NCI-H1417 (cell line): Measurements from ENCODE around the gene PPP1CC.
A peak's percentile ranks its signal among the peaks of the same experiment; 100 is the strongest.

Experiments
- DNase-seq, 3 experiments: peaks; one replicate each; lab custom pipeline; 2025; lab: John Stamatoyannopoulos, UW

The PPP1CC gene

DNA sequence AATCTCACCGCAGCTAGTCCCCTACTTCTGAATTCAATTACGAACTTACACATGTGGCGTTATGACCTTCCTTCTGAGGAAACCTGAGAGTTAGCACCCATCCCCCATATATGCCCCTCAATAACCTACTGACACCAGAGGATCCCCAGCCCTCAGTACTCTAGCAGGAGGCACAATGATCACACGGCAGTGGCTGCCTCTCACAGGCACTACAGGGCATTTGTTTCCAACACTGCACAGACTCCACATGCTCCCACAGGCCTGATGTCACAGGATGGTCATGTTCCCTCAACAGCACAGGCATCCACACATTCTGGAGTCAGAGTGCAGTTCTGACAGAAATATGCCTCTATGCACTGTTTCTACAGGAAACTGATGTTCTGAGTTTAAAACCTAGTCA, 17.4 kb downstream of the PPP1CC start:
- no peak for DNase-seq

- DNase-seq = peak in 2 of 3 experiments; percentile 76 to 86
These were observed 19.8 kb downstream of the PPP1CC start for GRCh38 chr12:110722892-110723291.

GRCh38 chr12:110721570-110721969, 21.1 kb downstream of the PPP1CC start:
- peak in 2 of 3 experiments; percentile 57 to 63 for DNase-seq

GRCh38 chr12:110720516-110720915, 22.2 kb downstream of the PPP1CC start:
- peak in 1 of 3 experiments; percentile 52 for DNase-seq

- peak; percentile 51 to 93 (median 82) for DNase-seq
These were observed 24.3 kb downstream of the PPP1CC start for GRCh38 chr12:110718222-110718908.

- DNase-seq = peak in 1 of 3 experiments; percentile 53
These were observed 25.7 kb downstream of the PPP1CC start for GRCh38 chr12:110717037-110717436.

DNA sequence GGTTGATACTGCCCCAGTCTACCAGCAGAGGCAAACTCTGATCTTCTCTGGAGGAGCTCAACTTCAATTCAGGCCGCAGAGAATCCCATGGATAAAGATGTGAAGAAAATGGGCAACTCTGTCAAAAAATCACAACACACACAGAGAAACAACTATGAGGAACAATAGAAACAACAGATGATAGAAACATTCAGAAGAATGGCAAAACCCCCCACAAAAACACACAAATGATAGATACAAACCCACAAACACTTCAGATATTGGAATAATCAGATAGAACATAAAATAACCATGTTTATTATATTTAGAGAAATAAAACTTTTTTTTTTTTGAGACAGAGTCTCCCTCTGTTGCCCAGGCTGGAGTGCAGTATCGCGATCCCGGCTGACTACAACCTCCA, 33.8 kb downstream of the PPP1CC start:
- no peak for DNase-seq

DNA sequence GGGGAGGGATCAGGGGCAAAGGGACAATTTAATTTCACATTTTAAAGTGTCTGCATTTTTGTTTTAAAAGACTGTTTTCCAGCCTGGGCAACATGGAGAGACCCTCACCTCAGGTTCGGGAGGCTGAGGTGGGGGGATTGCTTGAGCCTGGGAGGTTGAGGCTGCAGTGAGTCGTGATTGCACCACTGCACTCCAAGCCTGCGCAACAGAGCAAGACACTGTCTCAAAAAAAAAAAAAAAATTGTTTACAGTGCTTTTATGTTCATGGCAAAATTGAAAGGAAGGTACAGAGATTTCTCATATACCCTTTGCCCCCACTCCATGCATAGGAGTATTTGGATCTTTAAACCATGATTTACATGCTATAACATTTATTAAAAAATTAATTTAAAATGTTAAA, 37.4 kb downstream of the PPP1CC start:
- DNase-seq = peak in 1 of 3 experiments; percentile 61

GRCh38 chr12:110704750-110705149, 37.9 kb downstream of the PPP1CC start:
- peak; percentile 41 to 79 (median 55) for DNase-seq

DNA sequence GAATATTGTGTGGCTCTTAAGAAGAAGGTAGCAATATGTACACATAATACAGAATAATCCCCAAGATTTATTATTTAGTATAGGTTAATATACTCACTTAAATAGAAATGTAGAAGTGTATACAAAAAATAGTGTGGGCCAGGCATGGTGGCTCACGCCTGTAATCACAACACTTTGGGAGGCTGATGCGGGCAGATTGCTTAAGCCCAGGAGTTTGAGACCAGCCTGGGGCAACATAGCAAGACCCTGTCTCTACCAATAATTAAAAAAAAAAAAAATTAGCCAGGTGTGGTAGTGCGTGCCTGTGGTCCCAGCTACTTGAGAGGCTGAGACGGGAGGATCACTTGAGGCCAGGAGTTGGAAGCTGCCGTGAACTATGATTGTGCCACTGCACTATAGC, 38.5 kb downstream of the PPP1CC start:
- no peak for DNase-seq

GRCh38 chr12:110702081-110702480, 40.6 kb downstream of the PPP1CC start:
- DNase-seq = no peak

- DNase-seq = peak in 1 of 3 experiments; percentile 21
These were observed 42.9 kb downstream of the PPP1CC start for GRCh38 chr12:110699591-110700445.

DNA sequence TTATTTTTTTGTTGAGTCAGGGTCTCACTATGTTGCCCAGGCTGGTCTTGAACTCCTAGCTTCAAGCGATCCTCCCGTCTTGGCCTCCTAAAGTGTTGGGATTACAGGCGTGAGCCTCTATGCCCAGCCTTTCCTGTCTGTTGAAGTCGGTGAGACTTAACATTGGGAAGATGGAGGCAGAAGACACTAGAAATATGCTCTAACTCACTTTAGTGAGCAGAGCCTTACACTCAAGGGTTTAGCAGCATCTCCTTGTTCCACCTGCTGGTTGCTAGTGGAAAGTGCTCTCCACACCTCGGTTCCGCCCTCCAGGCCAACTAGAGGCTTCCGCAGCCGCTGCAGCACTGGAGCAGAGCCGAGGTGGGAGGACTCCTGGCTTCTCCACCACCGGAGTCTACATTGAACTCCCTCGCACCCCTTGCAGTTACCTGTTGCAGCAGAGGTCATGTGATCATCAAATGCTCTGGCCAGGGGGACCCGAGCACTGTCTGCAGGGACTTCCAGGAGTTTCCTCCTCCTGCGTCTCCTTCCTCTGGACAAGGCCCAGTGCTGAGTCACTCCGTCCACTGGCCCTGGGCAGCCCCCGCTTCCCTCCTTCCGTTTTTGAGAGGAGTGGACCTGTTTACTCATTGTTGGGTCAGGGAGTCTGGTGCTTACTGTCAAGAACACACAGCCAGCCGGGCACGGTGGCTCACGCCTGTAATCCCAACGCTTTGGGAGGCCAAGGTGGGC, 44.4 kb downstream of the PPP1CC start:
- peak; percentile 25 to 62 (median 51) for DNase-seq

DNA sequence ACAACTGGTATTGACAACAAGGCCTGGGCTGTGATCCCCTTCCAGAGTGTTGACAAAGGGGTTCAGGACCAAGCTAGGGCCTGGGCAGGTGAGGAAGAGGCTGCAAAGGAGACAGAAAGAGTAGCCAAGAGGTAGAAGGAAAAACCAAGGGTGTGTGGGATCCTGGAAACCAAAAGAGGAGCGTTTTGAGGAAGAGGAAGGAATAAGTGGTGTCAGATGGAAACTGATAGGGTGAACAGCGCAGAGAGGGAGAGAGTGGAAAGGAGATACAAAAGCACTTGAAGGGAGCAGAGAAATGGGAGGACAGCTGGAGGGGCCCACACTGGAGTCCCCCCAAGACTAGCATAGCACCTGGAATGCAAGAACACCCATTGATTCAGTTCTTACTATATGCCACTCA, 45.5 kb downstream of the PPP1CC start:
- DNase-seq = no peak

- no peak for DNase-seq
These were observed 46.4 kb downstream of the PPP1CC start for GRCh38 chr12:110696283-110696682.

GRCh38 chr12:110694330-110694901, 48.3 kb downstream of the PPP1CC start:
- no peak for DNase-seq

DNA sequence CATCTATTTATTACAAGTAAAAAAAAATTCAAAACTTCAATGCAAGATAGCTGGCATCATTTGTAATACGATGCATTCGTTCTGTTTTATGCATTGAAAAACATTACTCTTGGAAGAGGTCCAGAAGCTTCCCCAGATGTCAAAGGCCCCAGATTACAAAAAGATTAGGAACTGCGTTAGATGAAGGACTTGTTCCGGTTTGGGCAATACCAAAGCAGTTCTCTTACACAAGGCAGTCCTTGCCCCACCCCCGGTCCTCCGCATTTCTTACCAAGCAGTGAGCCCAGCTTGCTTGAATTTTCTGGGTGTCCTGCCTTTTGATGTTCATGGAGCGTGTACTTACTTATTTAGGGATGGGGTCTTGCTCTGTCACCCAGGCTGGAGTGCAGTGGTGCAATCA, 49.0 kb downstream of the PPP1CC start:
- DNase-seq = no peak

- DNase-seq = no peak
These were observed 52.6 kb downstream of the PPP1CC start for GRCh38 chr12:110690127-110690430.

- no peak for DNase-seq
These were observed 53.2 kb downstream of the PPP1CC start for GRCh38 chr12:110689281-110690126.

- DNase-seq = peak in 2 of 3 experiments; percentile 10 to 16
These were observed 54.0 kb downstream of the PPP1CC start, which contains the start of gene HVCN1 for GRCh38 chr12:110688446-110689280. HVCN1 (minus strand) TSS chr12:110689115; CDS start chr12:110683245, 5,870 bp downstream.
